Loucy (cell line): Measurements from ENCODE around the gene STK39.

ENCODE experiments used
- EZH2phosphoT487 ChIP-seq: fragments of 200-600 bp; IDR thresholded peaks from 2 replicates; pipeline ENCODE4 v1.6.1; 2018; ENCODE audit warnings: antibody characterized with exemption, mild to moderate bottlenecking, moderate library complexity, borderline replicate concordance
- TF ChIP-seq, protein P1 (sequence below): fragments of 200-600 bp; sonication (generic); conservative IDR thresholded peaks from 2 replicates; pipeline ENCODE4 v1.5.1; 2014; ENCODE audit warnings: mild to moderate bottlenecking, antibody characterized with exemption, low read length

DNA sequence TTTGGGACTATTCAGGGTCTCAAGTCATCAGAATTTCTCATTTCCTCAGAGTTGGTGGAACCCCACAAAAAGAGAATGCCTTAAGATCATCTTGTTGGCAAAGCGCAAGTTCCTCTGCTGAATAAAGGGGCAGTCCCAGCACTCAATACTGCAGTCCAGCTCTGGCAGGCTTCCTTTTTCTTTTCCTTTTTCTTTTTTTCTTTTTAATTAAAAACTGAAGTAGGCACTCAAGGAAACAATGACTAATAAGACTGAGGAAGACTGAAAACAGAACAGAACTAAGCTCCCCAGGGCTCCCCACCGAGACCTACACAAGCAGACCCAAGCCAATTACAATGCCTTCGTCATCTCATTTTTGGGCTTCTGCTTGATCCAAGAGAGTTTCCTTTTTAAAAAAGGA lies 82.0 kb downstream of the STK39 start:
- TF ChIP-seq, protein P1, sequence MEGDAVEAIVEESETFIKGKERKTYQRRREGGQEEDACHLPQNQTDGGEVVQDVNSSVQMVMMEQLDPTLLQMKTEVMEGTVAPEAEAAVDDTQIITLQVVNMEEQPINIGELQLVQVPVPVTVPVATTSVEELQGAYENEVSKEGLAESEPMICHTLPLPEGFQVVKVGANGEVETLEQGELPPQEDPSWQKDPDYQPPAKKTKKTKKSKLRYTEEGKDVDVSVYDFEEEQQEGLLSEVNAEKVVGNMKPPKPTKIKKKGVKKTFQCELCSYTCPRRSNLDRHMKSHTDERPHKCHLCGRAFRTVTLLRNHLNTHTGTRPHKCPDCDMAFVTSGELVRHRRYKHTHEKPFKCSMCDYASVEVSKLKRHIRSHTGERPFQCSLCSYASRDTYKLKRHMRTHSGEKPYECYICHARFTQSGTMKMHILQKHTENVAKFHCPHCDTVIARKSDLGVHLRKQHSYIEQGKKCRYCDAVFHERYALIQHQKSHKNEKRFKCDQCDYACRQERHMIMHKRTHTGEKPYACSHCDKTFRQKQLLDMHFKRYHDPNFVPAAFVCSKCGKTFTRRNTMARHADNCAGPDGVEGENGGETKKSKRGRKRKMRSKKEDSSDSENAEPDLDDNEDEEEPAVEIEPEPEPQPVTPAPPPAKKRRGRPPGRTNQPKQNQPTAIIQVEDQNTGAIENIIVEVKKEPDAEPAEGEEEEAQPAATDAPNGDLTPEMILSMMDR = no peak
- no peak for TF ChIP-seq EZH2phosphoT487
